NCI-H146 treated with DMSO at 0.1 percent for 48 hours (cell line): ENCODE data around the gene HOXD10.

Source experiments
- DNase-seq: peaks from one replicate; lab custom pipeline; 2025; ENCODE audit not compliant: unreplicated experiment; lab: John Stamatoyannopoulos, UW

HOXD10 gene

GRCh38 chr2:176133389-176133788 is 16.8 kb downstream of the HOXD10 start:
- no peak for DNase-seq

GRCh38 chr2:176134035-176134434 is 17.5 kb downstream of the HOXD10 start:
- no peak for DNase-seq

DNA sequence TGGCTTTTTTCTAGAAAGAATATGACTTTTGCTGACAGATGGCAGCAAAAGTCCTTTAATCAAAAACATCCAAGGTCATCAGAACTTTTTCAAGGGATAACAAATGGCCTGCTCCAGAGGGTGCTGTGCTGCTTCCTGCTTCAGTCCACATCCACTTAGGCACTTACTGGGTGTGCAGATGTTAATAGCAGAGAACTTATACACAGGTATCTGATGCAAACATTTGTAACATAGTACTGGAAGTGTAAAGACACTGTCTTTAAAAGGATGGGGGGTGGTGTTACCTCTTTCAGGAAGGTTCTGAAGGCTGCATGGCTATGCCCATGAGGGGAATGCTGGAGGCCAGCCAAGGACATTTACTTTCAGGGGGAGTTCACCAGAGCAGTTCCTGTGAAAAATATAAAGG is 18.5 kb downstream of the HOXD10 start:
- DNase-seq, result no peak

- no peak for DNase-seq
Observed at GRCh38 chr2:176136374-176137251, 20.0 kb downstream of the HOXD10 start.

DNA sequence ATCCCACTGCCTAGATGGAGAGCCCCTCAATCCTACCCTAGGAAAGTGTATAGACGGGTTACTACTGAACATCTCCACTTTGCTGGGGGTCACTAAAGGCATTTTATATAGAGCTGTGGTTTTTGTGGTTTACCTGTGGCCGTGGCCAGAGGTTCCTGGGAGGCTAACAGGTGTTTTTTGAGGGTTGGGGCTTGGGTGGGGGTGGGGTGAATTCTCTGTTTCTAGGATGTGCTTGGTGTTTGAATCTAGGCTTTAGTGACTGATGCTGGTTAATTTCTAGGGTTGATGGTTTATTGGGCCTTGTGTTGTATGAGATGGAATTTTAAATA is 20.6 kb downstream of the HOXD10 start:
- no peak for DNase-seq

- DNase-seq, result no peak
Observed at GRCh38 chr2:176137906-176138305, 21.3 kb downstream of the HOXD10 start.

DNA sequence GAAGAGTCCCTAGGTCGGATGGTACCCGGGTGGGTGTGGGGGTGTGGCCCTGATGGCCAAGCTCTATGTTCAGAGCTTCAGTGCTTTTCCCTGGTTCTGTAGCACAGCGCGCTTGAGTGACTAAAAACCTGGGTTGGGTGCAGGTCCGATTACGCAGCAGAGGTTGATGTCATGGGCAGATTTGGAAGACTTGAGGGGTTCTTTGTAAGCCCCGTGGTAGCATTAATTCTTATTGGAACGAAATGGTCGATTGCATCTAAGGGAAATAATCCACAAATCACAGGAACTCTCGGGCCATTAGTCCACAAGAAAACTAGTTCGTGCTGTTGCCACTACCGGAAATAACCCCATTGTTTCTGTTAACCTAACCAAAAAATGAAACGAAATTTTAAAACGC is 21.9 kb downstream of the HOXD10 start:
- no peak for DNase-seq

- DNase-seq, result no peak
Observed at GRCh38 chr2:176138923-176139660, 22.5 kb downstream of the HOXD10 start.

DNA sequence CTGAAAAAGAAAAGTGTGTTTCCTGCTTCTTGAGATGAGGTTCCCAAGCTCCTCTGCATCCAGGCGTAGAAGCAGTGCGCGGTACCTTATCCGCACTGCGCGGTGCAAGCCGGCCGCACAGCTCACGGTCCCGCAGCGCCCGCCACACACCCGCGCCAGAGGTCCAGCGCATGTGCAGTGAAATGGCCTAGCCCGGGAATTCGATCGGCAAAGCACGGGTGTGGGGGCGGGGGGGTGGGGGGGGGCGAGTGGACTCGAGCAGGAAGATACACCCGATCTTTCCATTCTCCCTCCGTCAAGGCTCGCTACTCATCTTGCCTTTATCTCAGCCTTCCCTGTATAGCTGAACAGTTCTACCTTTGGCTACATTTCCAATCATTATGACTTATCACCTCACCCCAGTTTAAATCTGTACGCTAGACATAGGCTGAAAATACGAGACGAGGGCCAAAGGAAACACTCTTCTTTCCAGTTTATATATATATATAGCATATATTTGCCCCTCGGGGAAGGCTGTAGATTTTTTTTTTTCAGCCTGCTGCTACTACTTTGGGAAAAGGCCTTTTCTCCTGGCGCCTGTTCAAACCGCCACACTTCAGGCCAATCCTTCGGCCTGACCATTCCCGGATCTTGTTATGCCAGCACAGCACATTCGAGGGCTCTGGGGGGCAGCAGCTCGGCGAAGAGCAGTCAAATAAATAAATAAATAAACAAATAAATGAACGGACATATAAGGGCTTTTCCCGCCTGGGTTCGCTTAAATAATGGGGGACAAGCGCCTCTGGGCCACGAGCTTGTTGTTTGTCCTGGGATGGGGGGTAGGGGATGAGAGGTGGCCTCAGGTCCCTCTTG is 23.3 kb downstream of the HOXD10 start:
- DNase-seq, result no peak

DNA sequence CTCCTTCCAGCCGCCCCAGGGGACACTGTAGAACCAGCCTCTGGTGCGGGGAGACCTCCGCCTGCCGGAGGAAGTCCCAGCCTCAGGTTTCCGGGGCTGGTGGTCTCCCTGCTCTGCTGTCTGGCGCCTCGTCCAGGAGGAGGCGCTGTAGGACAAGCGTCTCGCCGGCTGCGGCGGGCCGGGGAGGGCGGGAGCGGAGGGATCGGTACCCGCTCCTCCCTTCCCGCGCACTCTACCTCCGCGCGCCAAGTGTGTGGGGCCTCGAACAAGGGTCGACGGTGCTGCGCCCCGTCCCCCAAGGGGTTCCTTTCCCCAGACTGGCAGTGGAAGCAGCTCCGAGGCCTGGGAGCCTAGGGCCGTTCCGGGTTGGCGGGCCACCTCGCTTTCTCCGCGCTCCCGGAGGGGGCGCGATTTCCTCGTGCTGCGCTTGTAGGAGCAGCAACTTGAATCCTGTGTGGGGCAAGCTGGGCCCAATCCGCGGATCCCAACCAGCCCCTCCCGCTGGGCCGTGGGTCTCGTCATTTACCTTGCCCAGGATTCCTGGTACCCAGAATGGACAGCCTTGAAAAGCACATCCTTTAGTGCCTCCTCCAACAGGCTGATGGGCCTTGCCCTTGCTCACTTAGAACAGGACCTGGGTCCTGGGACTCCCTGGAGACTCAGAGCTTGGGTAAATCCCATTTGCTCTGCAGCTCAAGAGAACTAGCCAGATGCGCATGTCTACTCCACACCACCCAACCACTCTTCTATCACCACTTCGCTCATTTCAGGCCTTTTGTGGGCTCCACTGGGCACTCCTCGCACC is 24.1 kb downstream of the HOXD10 start:
- peak; percentile 67 for DNase-seq

- DNase-seq, result no peak
Observed at GRCh38 chr2:176142281-176142680, 25.7 kb downstream of the HOXD10 start.

- DNase-seq, result no peak
Observed at GRCh38 chr2:176145085-176145969, 28.7 kb downstream of the HOXD10 start.

DNA sequence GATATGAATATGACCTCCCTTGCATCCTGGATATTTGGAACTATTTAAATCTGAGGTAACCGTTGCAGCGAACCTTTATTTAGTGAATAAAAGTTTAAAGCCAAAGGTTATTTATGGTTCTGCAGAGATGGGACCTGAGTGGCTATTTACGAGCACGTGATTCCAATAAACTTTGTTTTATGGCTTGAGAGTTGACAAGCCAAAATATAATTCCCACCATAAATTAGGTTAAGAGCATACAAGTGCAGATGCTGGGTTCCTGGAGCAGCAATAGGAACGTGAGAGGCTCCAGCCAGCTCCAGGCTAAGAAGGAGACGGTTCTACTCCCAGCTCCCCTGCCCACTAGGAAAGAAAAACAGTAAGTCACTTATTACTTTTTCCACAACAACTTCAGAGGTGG is 29.5 kb downstream of the HOXD10 start:
- DNase-seq, result no peak

DNA sequence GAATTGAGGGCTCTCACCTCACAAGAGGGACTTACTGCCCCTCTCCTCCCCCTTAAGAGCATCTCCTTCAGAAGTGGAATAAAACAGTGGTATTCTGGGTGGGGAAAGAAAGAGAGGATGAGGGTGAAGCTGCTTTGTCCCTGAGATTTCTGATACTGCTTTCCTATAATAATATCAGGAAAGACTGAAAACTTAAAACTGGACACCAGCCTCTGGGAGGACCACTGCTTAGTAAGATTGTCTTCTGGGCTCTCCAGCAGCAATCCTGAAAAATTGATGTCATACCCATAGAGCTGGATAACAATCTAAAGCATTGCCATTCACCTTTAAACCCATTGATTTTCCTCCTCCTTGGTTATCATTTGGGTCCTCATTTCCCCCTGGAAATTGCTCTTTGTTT is 30.1 kb downstream of the HOXD10 start:
- no peak for DNase-seq

DNA sequence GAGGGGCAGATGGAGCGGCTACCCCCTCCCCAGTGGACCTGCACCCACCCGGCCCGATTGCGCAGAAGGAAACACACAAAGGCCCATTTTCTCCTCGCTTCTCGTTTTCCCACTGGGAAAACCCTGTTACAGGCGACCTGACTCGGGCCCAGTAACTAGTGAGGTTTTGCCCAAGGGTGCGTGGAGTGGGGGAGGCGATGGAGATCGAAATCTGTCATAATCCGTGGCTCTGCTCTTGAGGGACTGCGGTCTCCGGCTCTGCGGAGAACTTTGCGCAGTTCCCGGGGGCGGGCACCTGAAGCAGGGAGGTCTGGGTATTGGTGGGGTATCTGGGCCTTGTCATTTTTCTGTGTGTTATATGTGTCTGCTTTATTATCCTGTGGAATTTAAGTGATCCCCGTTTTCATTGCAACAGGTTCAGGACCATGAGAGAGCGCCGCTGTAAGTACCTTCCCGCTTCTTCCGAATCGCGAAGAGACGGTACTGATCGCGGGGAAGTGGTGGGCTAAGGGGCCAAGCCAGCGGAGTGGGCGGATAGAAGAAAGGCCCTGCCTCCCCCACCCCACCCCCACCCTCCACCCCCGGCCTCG is 30.7 kb downstream of the HOXD10 start:
- DNase-seq, result no peak

DNA sequence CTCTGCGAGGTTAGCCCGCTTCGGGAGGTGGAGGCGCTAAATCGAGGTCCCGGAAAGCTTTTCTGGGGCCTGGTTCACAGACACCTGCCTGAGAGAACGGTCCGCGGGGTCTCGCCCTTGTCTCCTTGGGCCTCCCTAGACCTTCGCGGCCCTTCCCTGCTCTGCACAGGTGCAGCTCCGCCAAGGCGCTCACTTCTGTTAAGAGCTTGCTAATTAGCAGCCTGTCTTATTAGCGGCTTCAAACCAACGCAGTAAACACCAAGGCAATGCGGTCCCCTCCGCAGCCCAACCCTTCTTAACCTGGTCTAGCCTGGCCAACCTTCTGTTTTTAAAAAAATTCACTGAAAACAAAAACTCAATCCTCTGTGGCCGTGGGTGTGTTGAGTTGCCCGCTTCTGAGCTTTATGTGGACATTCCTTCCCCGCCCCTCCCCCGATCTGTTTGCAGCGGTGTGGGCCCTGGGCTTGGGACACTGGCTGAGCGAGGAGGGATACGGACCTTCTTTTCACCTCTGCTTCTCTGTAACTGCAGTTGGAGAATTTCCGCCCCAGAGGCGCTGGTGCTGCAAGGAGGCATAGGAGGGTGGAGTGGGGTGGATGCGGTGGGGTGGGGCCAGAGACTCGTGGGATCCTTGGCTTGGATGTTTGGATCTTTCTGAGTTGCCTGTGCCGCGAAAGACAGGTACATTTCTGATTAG is 31.4 kb downstream of the HOXD10 start:
- no peak for DNase-seq

DNA sequence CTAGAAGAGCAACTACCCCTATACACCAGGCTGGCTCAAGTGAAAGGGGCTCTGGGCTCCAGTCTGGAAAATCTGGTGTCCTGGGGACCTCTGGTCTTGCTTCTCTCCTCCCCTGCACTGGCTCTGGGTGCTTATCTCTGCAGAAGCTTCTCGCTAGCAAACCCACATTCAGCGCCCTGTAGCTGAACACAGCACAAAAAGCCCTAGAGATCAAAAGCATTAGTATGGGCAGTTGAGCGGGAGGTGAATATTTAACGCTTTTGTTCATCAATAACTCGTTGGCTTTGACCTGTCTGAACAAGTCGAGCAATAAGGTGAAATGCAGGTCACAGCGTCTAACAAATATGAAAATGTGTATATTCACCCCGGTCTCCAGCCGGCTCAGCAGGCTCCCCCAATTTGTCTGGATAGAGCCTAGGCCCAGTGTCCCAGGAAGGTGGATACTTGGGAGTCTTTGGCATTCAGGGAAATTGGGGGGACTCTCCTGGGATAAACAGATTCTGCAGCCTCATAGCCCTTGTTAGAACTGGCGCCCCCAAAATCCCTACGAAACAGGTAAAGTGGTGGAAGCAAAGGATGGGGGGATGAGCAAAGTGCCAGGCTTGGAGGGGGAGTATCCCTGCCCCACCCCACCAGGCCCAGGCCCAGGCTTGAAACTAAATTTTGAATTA is 32.3 kb downstream of the HOXD10 start:
- no peak for DNase-seq

DNA sequence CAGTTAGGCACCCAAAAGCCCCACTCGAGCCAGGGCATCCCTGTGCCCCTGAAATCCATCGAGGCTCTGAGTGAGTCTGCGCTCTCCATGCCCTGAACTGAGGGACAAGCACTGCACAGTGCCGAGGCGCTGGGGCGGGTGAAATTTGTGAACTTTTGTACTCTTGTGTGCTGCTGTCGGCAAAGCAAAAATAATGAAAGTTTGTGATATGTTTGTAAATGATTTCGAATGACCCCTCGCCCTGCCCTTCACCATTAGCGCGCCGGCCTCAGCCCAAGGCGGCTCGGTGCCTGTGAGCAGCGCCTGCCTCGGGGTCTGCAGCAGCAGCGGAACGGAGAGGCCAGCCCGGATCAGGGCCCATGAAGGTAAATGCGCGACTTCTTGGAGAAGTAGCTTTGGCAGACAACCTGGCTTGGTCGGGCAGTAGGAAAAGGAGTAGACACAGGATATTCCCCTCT is 32.9 kb downstream of the HOXD10 start:
- DNase-seq, result no peak
